Stomach (tissue), 9 donors: Measurements from ENCODE around the gene EMC1. TPM values are rescaled to one million over a fixed set of nuclear protein-coding genes. Genes with fewer than 3 reads are reported as not detected.
A peak's percentile ranks its signal among the peaks of the same experiment; 100 is the strongest.

Source experiments
- DNase-seq, 2 donors: peaks; one replicate each; pipeline versions ENCODE4 v3.0.0 to v3.0.0-alpha.2; 2013 to 2019
- H3K27ac ChIP-seq, 5 donors: fragments of 200-600 bp in 4 of 5; sonication (generic) in 4 of 5; one replicate each; pipeline ENCODE4 v1.5.1; 2013 to 2019; ENCODE audit warnings: mild to moderate bottlenecking in 1 of 5, moderate library complexity in 1 of 5
- H3K27me3 ChIP-seq, 3 donors: fragments of 200-600 bp; sonication (generic); one replicate each; pipeline ENCODE4 v1.5.1; 2017 to 2019; ENCODE audit warnings: mixed run types in 1 of 3
- H3K36me3 ChIP-seq, 4 donors: fragments of 200-600 bp; sonication (generic); 1 replicate in 3 of 4; 2 replicates in 1 of 4; pipeline ENCODE4 v1.5.1; 2016 to 2019
- H3K4me1 ChIP-seq, 4 donors: fragments of 200-600 bp; sonication (generic); one replicate each; pipeline ENCODE4 v1.5.1; 2016 to 2019
- H3K4me3 ChIP-seq, 4 donors: fragments of 200-600 bp; sonication (generic) in 3 of 4; one replicate each; pipeline ENCODE4 v1.5.1; 2016 to 2019; ENCODE audit warnings: mild to moderate bottlenecking in 1 of 4
- H3K9me3 ChIP-seq, 4 donors: fragments of 200-600 bp; sonication (generic); one replicate each; pipeline ENCODE4 v1.5.1; 2016 to 2019
- CTCF ChIP-seq, 7 experiments: fragments of 450-650 bp in 4 of 7; fragments of 200-600 bp in 3 of 7; sonication (generic) in 3 of 7; IDR thresholded peaks; one replicate each; pipeline ENCODE4 v1.5.1; 2016 to 2019; ENCODE audit warnings: antibody characterized with exemption in 7 of 7, control low read depth in 2 of 7, mild to moderate bottlenecking in 1 of 7
- EP300 ChIP-seq: sonication (generic); formaldehyde crosslinking; IDR thresholded peaks from one replicate; pipeline ENCODE4 v1.6.1; 2017; ENCODE audit warnings: antibody characterized with exemption
- POLR2A ChIP-seq, 4 donors: fragments of 450-650 bp; IDR thresholded peaks; one replicate each; pipeline ENCODE4 v1.6.1; 2016; ENCODE audit warnings: antibody characterized with exemption in 4 of 4, control low read depth in 2 of 4, mild to moderate bottlenecking in 1 of 4, moderate library complexity in 1 of 4
- POLR2AphosphoS5 ChIP-seq, 3 donors: sonication (generic); formaldehyde crosslinking; IDR thresholded peaks; one replicate each; pipeline ENCODE4 v1.6.1; 2016; ENCODE audit warnings: antibody characterized with exemption in 3 of 3
- WGBS, 5 donors: extraction: QIAGEN DNeasy Blood & Tissue Kit in 3 of 5; methylation state at CpG; one replicate each; pipeline versions ENCODE4 v1.1.5 to v1.1.7; 2013 to 2018; 5-methylcytosine and 5-hydroxymethylcytosine counted together
- intact Hi-C: fragments of 100-400 bp; cut with DNase I; formaldehyde crosslinking; loops from one replicate; pipeline ENCODE4 v1.15.1; 2023; ENCODE audit warnings: low total_unique reads
- polyA plus RNA-seq, 3 donors: library from polyadenylated mRNA; stranded (reverse); fragments of 200-250 nt; gene quantifications; one replicate each; pipeline ENCODE4 v1.2.3, GENCODE V29; 2013
- total RNA-seq, 5 donors: library from RNA; depleted of rRNA; stranded (reverse); fragments of >200 nt; gene quantifications; one replicate each; pipeline versions ENCODE4 v1.1.0 to v1.2.3, GENCODE V29; 2014 to 2016
- donor health status: healthy with polysubstance abuse.
- donor health status: Bipolar disorder and iron deficiency.
- donor health status: healthy.

EMC1 gene
- total and polyA plus RNA-seq, 8 donors = 4.5 to 94.1 (median 34.4) TPM

GRCh38 chr1:19255288-19255687 lies 4.0 kb upstream of the EMC1 start:
- Histone ChIP-seq H3K36me3 (peaks cover 40 to 56% (median 54%) of the 10 kb centered on the region in 4 donors), H3K9me3 (no peaks in the 10 kb centered on the region), H3K4me1 (peaks cover 21 to 41% (median 35%) of the 10 kb centered on the region in 4 donors), H3K27me3 (no peaks in the 10 kb centered on the region), H3K27ac (no peak overlapping the region), H3K4me3 (no peak overlapping the region)
- intact Hi-C loops = no loop called here
- no peak for DNase-seq
- no peak for TF ChIP-seq EP300
- no peak for TF ChIP-seq POLR2AphosphoS5 (IDR thresholded peaks at IDR 0.05)
- no peak for TF ChIP-seq POLR2A (IDR thresholded peaks at IDR 0.05)
- no peak for TF ChIP-seq CTCF (IDR thresholded peaks at IDR 0.05)
- 82 to 91% (median 86%) methylated on average over 4 of the region's 4 CpGs for WGBS, 5 donors

GRCh38 chr1:19254416-19254815 lies 3.1 kb upstream of the EMC1 start:
- no peak for TF ChIP-seq EP300
- no peak for TF ChIP-seq CTCF (IDR thresholded peaks at IDR 0.05)
- TF ChIP-seq POLR2A (IDR thresholded peaks at IDR 0.05) = no peak
- TF ChIP-seq POLR2AphosphoS5 (IDR thresholded peaks at IDR 0.05) = no peak
- intact Hi-C loops = no loop called here

GRCh38 chr1:19250629-19251304 lies 557 bp downstream of the EMC1 start:
- peaks cover 0 to 20% (median 11%) of the 10 kb centered on the region in 4 donors for H3K36me3 ChIP-seq
- peak overlapping the region; percentile 73 to 99 (median 88) for H3K4me3 ChIP-seq
- H3K9me3 ChIP-seq = no peaks in the 10 kb centered on the region
- peaks cover 25 to 55% (median 41%) of the 10 kb centered on the region in 4 donors for H3K4me1 ChIP-seq
- intact Hi-C loops = no loop called here
- peak overlapping the region in 4 of 5 donors; percentile 86 to 96 (median 94) for H3K27ac ChIP-seq
- WGBS, 5 donors = 9 to 12% (median 11%) methylated on average over 14 of the region's 14 CpGs
- H3K27me3 ChIP-seq = no peaks in the 10 kb centered on the region
- DNase-seq = no peak
- TF ChIP-seq POLR2AphosphoS5 (IDR thresholded peaks at IDR 0.05) (no peak), POLR2A (IDR thresholded peaks at IDR 0.05) (no peak), EP300 (no peak), CTCF (IDR thresholded peaks at IDR 0.05) (no peak)

More at GRCh38 chr1:19254416-19254815, 3.1 kb upstream of the EMC1 start:
- Histone ChIP-seq H3K27ac (no peak overlapping the region), H3K4me1 (peaks cover 25 to 50% (median 39%) of the 10 kb centered on the region in 4 donors), H3K27me3 (no peaks in the 10 kb centered on the region), H3K4me3 (no peak overlapping the region), H3K36me3 (peaks cover 31 to 48% (median 46%) of the 10 kb centered on the region in 4 donors), H3K9me3 (no peaks in the 10 kb centered on the region)
- no peak for DNase-seq

- H3K4me1 ChIP-seq = peaks cover 0 to 9% (median 4%) of the 10 kb centered on the region in 4 donors
- H3K27me3 ChIP-seq = no peaks in the 10 kb centered on the region
- no peak overlapping the region for H3K4me3 ChIP-seq
- H3K9me3 ChIP-seq = no peaks in the 10 kb centered on the region
- intact Hi-C loops = no loop called here
- H3K27ac ChIP-seq = peak overlapping the region in 3 of 5 donors; percentile 8 to 69 (median 18)
- 61 to 68% (median 63%) methylated on average over 7 of the region's 7 CpGs for WGBS, 5 donors
- peak; percentile 68 to 78 for DNase-seq
- no peak for TF ChIP-seq POLR2A (IDR thresholded peaks at IDR 0.05)
- peak in 1 of 3 donors; percentile 72 for TF ChIP-seq POLR2AphosphoS5 (IDR thresholded peaks at IDR 0.05)
- peak in 6 of 7 experiments; percentile 27 to 97 (median 91) for TF ChIP-seq CTCF (IDR thresholded peaks at IDR 0.05)
- TF ChIP-seq EP300 = no peak
- peaks cover 72 to 93% (median 92%) of the 10 kb centered on the region in 4 donors for H3K36me3 ChIP-seq
Observed at GRCh38 chr1:19240673-19241538, 10.4 kb downstream of the EMC1 start.
